ENCODE measurements around the gene RPUSD2.

GRCh38 chr15:40613080-40613479 is 44.0 kb downstream of the RPUSD2 start:
- no peak for TF ChIP-seq POLR2AphosphoS5 (IDR thresholded peaks at IDR 0.05; ENCODE audit: borderline replicate concordance, low read depth, low read length)
- TF ChIP-seq EZH2 (IDR thresholded peaks at IDR 0.05) = no peak

Measured in SK-N-MC (cell line).